Brain microvascular endothelial cell (primary cell): ENCODE data around the gene ADGRG6.

ENCODE experiments used
- DNase-seq: peaks from one replicate; pipeline ENCODE4 v3.0.0-alpha.2; 2020
- H3K27ac ChIP-seq: fragments of 250-450 bp; sonication (Bioruptor Pico); 2 replicates; pipeline ENCODE4 v1.5.1; 2020; ENCODE audit warnings: mild to moderate bottlenecking, moderate library complexity
- H3K27me3 ChIP-seq: fragments of 250-450 bp; sonication (Bioruptor Pico); replicated peaks from 2 replicates; pipeline ENCODE4 v1.5.1; 2020; ENCODE audit warnings: mild to moderate bottlenecking
- H3K36me3 ChIP-seq: fragments of 250-450 bp; sonication (Bioruptor Pico); replicated peaks from 2 replicates; pipeline ENCODE4 v1.5.1; 2020; ENCODE audit warnings: mild to moderate bottlenecking
- H3K4me3 ChIP-seq: 2 replicates; pipeline ENCODE4 v1.5.1; 2011; ENCODE audit warnings: low read depth, mild to moderate bottlenecking, control low read depth, low read length, moderate library complexity
- CTCF ChIP-seq: IDR thresholded peaks from 2 replicates; pipeline ENCODE4 v1.5.1; 2011; ENCODE audit warnings: low read depth, mild to moderate bottlenecking, moderate library complexity, low read length, control low read depth, inconsistent platforms; ENCODE audit errors: missing control alignments
- in situ Hi-C: cut with HindIII; loops from 2 replicates; pipeline ENCODE4 v1.10.0; 2017; ENCODE audit warnings: low sequenced_read_pairs, low pct_ligation_motif_present

Gene ADGRG6

GRCh38 chr6:142324111-142324510 is 22.3 kb downstream of the ADGRG6 start:
- no peak for TF ChIP-seq CTCF
- Histone ChIP-seq H3K27me3 (no peaks in the 10 kb centered on the region), H3K36me3 (no peaks in the 10 kb centered on the region), H3K4me3 (no peak overlapping the region), H3K27ac (no peak overlapping the region)
- no peak for DNase-seq
- in situ Hi-C loops, result no loop called here

- Histone ChIP-seq H3K27me3 (no peaks in the 10 kb centered on the region), H3K27ac (no peak overlapping the region), H3K4me3 (no peak overlapping the region), H3K36me3 (no peaks in the 10 kb centered on the region)
- in situ Hi-C loops, result no loop called here
- DNase-seq, result no peak
- no peak for TF ChIP-seq CTCF
These were observed 23.3 kb downstream of the ADGRG6 start for GRCh38 chr6:142325111-142325510.

GRCh38 chr6:142326540-142326939 is 24.7 kb downstream of the ADGRG6 start:
- in situ Hi-C loops, result no loop called here
- H3K36me3 ChIP-seq, result no peaks in the 10 kb centered on the region
- H3K27ac ChIP-seq, result no peak overlapping the region
- H3K27me3 ChIP-seq, result no peaks in the 10 kb centered on the region
- DNase-seq, result no peak
- H3K4me3 ChIP-seq, result no peak overlapping the region
- no peak for TF ChIP-seq CTCF

- no peaks in the 10 kb centered on the region for H3K27me3 ChIP-seq
- DNase-seq, result no peak
- H3K36me3 ChIP-seq, result no peaks in the 10 kb centered on the region
- in situ Hi-C loops, result no loop called here
- H3K27ac ChIP-seq, result no peak overlapping the region
- no peak overlapping the region for H3K4me3 ChIP-seq
- TF ChIP-seq CTCF, result no peak
These were observed 26.3 kb downstream of the ADGRG6 start for GRCh38 chr6:142328070-142328469.

GRCh38 chr6:142329486-142330113 is 27.8 kb downstream of the ADGRG6 start:
- H3K4me3 ChIP-seq, result no peak overlapping the region
- in situ Hi-C loops, result no loop called here
- DNase-seq, result no peak
- no peak overlapping the region for H3K27ac ChIP-seq
- no peak for TF ChIP-seq CTCF
- no peaks in the 10 kb centered on the region for H3K27me3 ChIP-seq
- no peaks in the 10 kb centered on the region for H3K36me3 ChIP-seq

GRCh38 chr6:142331075-142331551 is 29.3 kb downstream of the ADGRG6 start:
- Histone ChIP-seq H3K27ac (no peak overlapping the region), H3K27me3 (no peaks in the 10 kb centered on the region), H3K36me3 (no peaks in the 10 kb centered on the region), H3K4me3 (no peak overlapping the region)
- in situ Hi-C loops, result no loop called here
- DNase-seq, result peak; percentile 12
- TF ChIP-seq CTCF, result no peak
